PC-9 (cell line): ENCODE measurements around the gene USH2A. TPM values are rescaled to one million over a fixed set of nuclear protein-coding genes. Genes with fewer than 3 reads are reported as not detected.

Experiments
- BruUV-seq: library from RNA; stranded (reverse); fragments of 400-500 nt; replicated peaks from 2 replicates; lab custom pipeline; 2021; lab: Mats Ljungman, UMichigan
- CTCF ChIA-PET: fragments of 300-600 bp; sonication (Branson Sonifier 250); formaldehyde crosslinking; loops from one replicate; lab custom pipeline; 2022; ENCODE audit warnings: antibody characterized with exemption; lab: Charles Lee
- POLR2A ChIA-PET: fragments of 300-600 bp; sonication (Branson Sonifier 250); formaldehyde crosslinking; loops from one replicate; lab custom pipeline; 2022; ENCODE audit warnings: antibody characterized with exemption; ENCODE audit not compliant: unreplicated experiment; lab: Charles Lee
- DNase-seq, 2 experiments: peaks; one replicate each; pipeline versions ENCODE4 v3.0.0 to v3.0.0-alpha.2; 2015 to 2022; ENCODE audit warnings: mixed read lengths in 1 of 2
- H2AFZ ChIP-seq: fragments of 200-600 bp; sonication (generic); 2 replicates; pipeline ENCODE4 v1.8.1; 2017; ENCODE audit warnings: antibody characterized with exemption
- H3F3A ChIP-seq: fragments of 200-600 bp; sonication (generic); 2 replicates; pipeline ENCODE4 v1.8.1; 2017; ENCODE audit warnings: antibody characterized with exemption, mild to moderate bottlenecking, low read depth; ENCODE audit not compliant: insufficient read depth
- H3K27ac ChIP-seq: fragments of 200-600 bp; sonication (generic); 2 replicates; pipeline ENCODE4 v1.6.1; 2016; ENCODE audit warnings: mixed run types
- H3K27me3 ChIP-seq: fragments of 200-600 bp; sonication (generic); 2 replicates; pipeline ENCODE4 v1.6.1; 2016; ENCODE audit warnings: low read depth, mixed run types; ENCODE audit not compliant: insufficient read depth
- H3K36me3 ChIP-seq: fragments of 200-600 bp; sonication (generic); 2 replicates; pipeline ENCODE4 v1.6.1; 2016; ENCODE audit warnings: low read depth, mixed run types
- H3K4me1 ChIP-seq: fragments of 200-600 bp; sonication (generic); replicated peaks from 2 replicates; pipeline ENCODE4 v1.6.1; 2016; ENCODE audit warnings: mixed run types; ENCODE audit not compliant: insufficient read depth
- H3K4me2 ChIP-seq: fragments of 200-600 bp; sonication (generic); 2 replicates; pipeline ENCODE4 v1.6.1; 2017; ENCODE audit warnings: mixed run types
- H3K4me3 ChIP-seq: fragments of 200-600 bp; sonication (generic); 2 replicates; pipeline ENCODE4 v1.6.1; 2016; ENCODE audit warnings: mixed run types
- H3K79me2 ChIP-seq: fragments of 200-600 bp; sonication (generic); 2 replicates; pipeline ENCODE4 v1.6.1; 2017; ENCODE audit warnings: low read depth, mixed run types
- H3K9me2 ChIP-seq: fragments of 200-600 bp; sonication (generic); 2 replicates; pipeline ENCODE4 v1.8.1; 2017; ENCODE audit warnings: mild to moderate bottlenecking; ENCODE audit not compliant: insufficient read depth
- H3K9me3 ChIP-seq: fragments of 200-600 bp; sonication (generic); 2 replicates; pipeline ENCODE4 v1.8.1; 2016; ENCODE audit warnings: low read depth; ENCODE audit not compliant: insufficient read depth
- H4K20me1 ChIP-seq: fragments of 200-600 bp; sonication (generic); 2 replicates; pipeline ENCODE4 v1.8.1; 2017; ENCODE audit not compliant: insufficient read depth
- EZH2 ChIP-seq: fragments of 200-600 bp; sonication (generic); IDR thresholded peaks from 2 replicates; pipeline ENCODE4 v1.8.0; 2017; ENCODE audit warnings: antibody characterized with exemption, low read depth
- intact Hi-C: fragments of 100-400 bp; cut with micrococcal nuclease; formaldehyde crosslinking; loops from one replicate; pipeline ENCODE4 v1.10.0; 2022; ENCODE audit not compliant: unreplicated experiment
- total RNA-seq: library from RNA; stranded (reverse); gene quantifications from 2 replicates; pipeline ENCODE4 v1.2.3, GENCODE V29; 2021
- TF ChIP-seq, protein P1 (sequence below): fragments of 200-600 bp; sonication (generic); conservative IDR thresholded peaks from 2 replicates; pipeline ENCODE4 v1.6.1; 2017; ENCODE audit warnings: mixed run types, antibody characterized with exemption, mild to moderate bottlenecking, moderate library complexity

The USH2A gene
- total RNA-seq, 1 experiment from 2014 or later = not detected

DNA sequence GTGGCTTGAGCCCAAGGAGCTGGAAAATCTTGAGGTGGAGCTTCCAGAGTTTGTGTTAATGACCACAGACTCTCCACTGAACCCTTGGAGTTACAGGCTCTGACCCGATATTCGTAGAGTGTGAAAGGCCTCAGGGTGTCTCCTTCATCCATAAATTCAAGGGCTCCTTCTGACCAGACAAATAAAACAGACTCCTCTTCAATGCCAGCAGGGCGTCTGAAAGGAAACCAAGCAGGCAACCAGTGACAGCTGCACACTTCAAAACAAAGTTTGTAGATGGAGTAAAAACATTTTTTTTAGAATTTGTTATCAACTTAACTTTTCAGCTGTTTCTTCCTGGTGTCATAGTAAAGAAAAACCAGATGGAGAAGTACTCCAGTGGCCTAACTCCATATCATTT is 695.1 kb downstream of the USH2A start:
- Histone ChIP-seq H3K9me3 (no peaks in the 10 kb centered on the region), H3K36me3 (no peaks in the 10 kb centered on the region), H2AFZ (peak overlapping the region; percentile 59; the same call in 1 of the 2 replicates), H3K27me3 (no peaks in the 10 kb centered on the region), H3K4me3 (no peak overlapping the region), H3K27ac (no peak overlapping the region), H3K79me2 (no peaks in the 10 kb centered on the region), H4K20me1 (no peaks in the 10 kb centered on the region), H3K4me2 (no peak overlapping the region), H3K4me1 (no peaks in the 10 kb centered on the region), H3F3A (no peaks in the 10 kb centered on the region), H3K9me2 (no peaks in the 10 kb centered on the region)
- no TSS peak for BruUV-seq
- intact Hi-C loops = no loop called here
- POLR2A ChIA-PET = no interaction called here
- TF ChIP-seq EZH2 = no peak
- TF ChIP-seq, protein P1, sequence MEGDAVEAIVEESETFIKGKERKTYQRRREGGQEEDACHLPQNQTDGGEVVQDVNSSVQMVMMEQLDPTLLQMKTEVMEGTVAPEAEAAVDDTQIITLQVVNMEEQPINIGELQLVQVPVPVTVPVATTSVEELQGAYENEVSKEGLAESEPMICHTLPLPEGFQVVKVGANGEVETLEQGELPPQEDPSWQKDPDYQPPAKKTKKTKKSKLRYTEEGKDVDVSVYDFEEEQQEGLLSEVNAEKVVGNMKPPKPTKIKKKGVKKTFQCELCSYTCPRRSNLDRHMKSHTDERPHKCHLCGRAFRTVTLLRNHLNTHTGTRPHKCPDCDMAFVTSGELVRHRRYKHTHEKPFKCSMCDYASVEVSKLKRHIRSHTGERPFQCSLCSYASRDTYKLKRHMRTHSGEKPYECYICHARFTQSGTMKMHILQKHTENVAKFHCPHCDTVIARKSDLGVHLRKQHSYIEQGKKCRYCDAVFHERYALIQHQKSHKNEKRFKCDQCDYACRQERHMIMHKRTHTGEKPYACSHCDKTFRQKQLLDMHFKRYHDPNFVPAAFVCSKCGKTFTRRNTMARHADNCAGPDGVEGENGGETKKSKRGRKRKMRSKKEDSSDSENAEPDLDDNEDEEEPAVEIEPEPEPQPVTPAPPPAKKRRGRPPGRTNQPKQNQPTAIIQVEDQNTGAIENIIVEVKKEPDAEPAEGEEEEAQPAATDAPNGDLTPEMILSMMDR = no peak
- no peak for DNase-seq
- CTCF ChIA-PET = no interaction called here

DNA sequence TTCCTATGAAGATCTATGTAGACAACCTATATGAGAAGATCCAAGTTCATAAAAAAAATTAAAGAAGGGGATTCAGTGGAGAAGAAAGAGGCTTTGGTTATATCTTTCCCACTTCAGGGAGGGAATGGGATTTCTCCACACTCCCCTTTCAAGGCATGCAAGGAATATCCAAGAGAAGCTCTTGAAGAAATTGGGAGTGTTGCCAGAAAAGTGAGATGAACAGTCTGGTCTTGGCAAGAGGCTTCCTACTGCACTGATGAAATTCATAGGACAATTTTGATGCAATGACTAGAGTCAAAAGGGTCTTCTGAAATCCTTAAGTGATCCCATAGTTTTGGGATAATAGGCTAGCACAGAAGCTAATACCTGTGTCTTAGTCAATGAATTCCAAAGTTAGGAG is 703.1 kb downstream of the USH2A start:
- CTCF ChIA-PET = no interaction called here
- no peak for TF ChIP-seq EZH2
- TF ChIP-seq, protein P1 = no peak
- no peaks in the 10 kb centered on the region for H3K9me2 ChIP-seq

DNA sequence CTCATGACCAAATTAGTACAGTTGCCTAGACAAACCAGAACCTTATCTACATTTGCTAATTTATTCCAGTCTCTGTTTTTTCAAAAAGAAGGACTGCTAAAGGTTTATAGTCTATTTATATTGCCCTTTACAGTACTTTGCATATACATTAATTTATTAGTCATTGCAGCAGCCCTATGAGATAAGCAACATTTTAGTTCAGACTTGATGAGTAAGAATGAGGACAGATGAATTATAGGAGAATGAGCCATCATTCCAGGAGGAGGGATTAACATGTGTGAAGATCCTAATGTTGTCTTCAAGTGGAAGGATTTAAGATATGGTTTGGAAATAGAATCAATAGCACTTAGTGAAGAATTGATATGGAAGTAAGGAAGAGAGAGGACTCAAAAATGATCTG is 703.7 kb downstream of the USH2A start:
- no TSS peak for BruUV-seq
- Histone ChIP-seq H3K4me1 (no peaks in the 10 kb centered on the region), H3K4me3 (no peak overlapping the region), H3K27ac (no peak overlapping the region), H3F3A (no peaks in the 10 kb centered on the region), H3K27me3 (no peaks in the 10 kb centered on the region), H3K9me2 (no peaks in the 10 kb centered on the region), H3K36me3 (no peaks in the 10 kb centered on the region), H3K9me3 (no peaks in the 10 kb centered on the region), H2AFZ (no peak overlapping the region), H3K79me2 (no peaks in the 10 kb centered on the region), H4K20me1 (no peaks in the 10 kb centered on the region), H3K4me2 (no peak overlapping the region)
- no peak for DNase-seq
- TF ChIP-seq EZH2 = no peak
- TF ChIP-seq, protein P1 = no peak
- intact Hi-C loops = no loop called here
- ChIA-PET CTCF (no interaction called here), POLR2A (no interaction called here)

More for the DNA sequence above, 703.1 kb downstream of the USH2A start:
- no peak overlapping the region for H3K4me3 ChIP-seq
- intact Hi-C loops = no loop called here
- no peaks in the 10 kb centered on the region for H3K79me2 ChIP-seq
- no peaks in the 10 kb centered on the region for H3K27me3 ChIP-seq
- H3K4me2 ChIP-seq = no peak overlapping the region
- no TSS peak for BruUV-seq
- no peaks in the 10 kb centered on the region for H3F3A ChIP-seq
- no peaks in the 10 kb centered on the region for H4K20me1 ChIP-seq
- no peak for DNase-seq
- no peak overlapping the region for H2AFZ ChIP-seq
- no peaks in the 10 kb centered on the region for H3K4me1 ChIP-seq
- no peak overlapping the region for H3K27ac ChIP-seq
- H3K36me3 ChIP-seq = no peaks in the 10 kb centered on the region
- no peaks in the 10 kb centered on the region for H3K9me3 ChIP-seq
- POLR2A ChIA-PET = no interaction called here
